G401.6 (cell line): ENCODE results near the gene UAP1L1.
"Not testable (repeated sequence)": the region's sequence is repeated elsewhere in the genome, so short reads cannot be mapped to it uniquely, and the experiment has no call there.

Experiments
- FAIRE-seq: peaks from 2 replicates; lab custom pipeline; 2012; peaks lifted over from hg19 to GRCh38; lab: Jason Lieb, UNC

Gene UAP1L1, protein sequence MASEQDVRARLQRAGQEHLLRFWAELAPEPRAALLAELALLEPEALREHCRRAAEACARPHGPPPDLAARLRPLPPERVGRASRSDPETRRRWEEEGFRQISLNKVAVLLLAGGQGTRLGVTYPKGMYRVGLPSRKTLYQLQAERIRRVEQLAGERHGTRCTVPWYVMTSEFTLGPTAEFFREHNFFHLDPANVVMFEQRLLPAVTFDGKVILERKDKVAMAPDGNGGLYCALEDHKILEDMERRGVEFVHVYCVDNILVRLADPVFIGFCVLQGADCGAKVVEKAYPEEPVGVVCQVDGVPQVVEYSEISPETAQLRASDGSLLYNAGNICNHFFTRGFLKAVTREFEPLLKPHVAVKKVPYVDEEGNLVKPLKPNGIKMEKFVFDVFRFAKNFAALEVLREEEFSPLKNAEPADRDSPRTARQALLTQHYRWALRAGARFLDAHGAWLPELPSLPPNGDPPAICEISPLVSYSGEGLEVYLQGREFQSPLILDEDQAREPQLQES

DNA sequence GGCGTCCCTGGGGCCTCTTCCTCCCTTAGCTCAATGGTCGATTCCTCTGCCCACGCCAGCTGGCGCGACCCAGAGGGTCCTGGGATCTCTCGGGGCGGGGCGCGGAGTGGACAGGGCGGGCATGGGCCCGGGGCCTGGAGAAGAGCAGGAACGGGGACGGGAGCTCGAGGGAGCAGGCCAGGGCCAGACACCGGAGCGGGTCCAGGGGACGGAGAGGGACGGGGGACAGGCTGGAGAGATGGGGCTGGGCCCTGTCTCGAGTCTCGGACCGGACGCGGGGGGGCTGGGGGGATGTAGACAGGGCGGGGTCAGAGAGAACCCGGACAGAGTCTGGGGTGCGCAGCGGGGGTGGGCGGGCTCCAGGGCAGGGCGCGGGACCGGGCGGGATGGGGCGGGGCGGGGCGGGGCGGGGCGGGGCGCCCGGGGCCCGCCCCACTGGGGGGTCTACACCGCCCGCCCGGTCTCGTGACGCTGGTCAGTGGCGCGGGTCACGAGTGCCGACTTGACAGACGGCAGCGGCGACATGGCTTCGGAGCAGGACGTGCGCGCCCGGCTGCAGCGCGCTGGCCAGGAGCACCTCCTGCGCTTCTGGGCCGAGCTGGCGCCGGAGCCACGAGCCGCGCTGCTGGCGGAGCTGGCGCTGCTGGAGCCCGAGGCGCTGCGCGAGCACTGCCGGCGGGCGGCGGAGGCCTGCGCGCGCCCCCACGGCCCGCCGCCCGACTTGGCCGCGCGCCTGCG, at the start of gene UAP1L1:
Gene UAP1L1, plus strand, starts transcription at position 508 of the 738 bp plus-strand sequence. Its CDS starts 16 bp downstream, at position 524.
- no peak for FAIRE-seq

DNA sequence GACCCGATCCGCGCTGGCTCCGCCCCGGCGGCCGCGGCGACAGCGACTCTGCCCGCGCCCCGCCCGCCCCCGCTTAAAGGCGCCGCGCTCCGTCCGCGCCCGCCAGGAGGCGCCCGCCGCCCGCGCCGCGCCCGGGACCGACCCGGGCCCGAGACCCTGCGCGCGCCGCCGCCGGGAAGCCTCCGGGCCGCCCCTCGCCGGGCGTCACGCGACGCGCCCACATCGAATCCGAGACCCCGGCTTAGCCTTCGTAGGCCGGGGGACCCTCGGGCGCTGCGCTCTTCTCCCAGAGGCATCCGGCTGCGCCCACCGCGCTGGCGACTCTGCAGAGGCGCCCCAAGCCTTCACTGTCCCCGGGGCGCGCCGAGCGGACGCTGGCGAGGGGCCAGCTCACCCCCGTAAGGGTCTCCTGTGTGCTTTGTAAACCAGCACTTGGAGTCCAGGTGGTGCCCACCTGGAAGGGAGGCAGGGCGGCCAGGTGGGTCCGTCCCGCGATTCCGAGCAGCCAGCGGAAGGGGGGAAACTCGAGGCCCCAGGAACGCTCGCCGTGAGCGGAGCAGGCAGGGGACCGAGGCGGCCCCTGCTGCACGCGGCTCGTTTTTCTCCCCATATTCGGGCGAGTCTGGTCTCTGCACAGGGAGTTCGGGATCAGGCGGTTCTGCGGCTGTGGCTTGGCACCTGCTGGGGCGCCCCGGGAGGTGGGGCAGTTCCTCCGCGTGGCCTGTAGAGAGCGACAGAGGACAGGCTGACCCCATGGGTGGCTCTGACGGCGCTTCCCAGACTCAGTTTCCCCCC, 48.9 kb upstream of the UAP1L1 start:
- FAIRE-seq, result no peak

DNA sequence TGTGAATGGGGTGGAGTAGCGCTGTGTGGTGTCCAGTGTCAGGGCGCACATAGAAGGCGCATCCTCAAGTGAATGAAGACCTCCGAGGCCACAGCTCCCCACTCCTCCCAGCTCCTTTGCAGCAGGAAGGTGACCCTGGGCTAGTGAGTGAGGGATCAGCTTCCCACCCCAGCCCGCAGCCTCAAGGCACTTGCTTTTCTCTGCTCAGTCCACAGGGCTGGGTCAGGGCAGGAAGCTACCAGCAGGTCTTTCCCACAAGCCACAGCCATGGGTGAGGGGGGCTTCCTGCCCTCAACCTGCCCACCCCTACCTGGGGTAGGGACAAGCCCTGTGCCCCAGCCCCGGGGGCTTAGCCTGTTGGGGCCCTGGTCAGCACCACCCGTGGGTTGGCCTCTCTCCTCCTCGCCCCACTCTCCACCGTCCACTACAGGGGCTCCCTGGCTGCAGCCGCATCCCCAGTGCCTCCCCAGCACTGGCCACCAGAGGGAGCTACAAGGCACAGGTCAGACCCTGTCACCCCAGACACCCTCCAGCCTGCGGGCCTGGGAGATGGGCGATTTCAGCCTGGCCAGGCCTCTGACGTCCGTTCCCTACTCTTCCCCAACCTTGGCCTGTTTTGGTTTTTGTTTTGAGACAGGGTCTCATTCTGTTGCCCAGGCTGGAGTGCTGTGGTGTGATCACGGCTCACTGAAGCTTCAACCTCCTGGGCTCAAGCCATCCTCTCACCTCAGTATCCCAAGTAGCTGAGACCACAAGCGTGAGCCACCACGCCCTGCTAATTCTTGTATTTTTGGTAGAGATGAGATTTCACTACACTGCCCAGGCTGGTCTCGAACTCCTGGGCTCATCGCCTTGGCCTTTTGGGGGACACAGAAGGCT, 48.0 kb upstream of the UAP1L1 start:
- FAIRE-seq, result peak; percentile 42

DNA sequence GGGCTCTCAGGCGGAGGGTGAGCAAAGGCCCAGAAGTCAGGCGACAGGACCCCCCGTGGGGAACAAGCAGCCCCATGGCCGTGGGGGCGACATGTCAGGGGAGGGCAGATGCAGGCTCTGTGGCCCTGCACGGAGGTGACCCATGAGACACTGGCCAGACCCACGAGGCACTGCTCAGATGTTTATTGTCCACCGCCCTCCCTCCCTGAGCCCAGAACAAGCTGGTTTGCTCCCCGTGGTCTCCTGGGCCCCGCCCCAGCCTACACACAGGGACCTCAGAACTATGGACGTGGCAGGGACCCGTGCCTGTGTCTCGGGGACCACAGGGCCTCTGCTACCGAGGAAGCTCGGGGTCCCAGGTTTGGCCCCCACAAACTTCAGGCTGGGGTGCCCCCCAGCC, 47.3 kb upstream of the UAP1L1 start:
- FAIRE-seq, result no peak

DNA sequence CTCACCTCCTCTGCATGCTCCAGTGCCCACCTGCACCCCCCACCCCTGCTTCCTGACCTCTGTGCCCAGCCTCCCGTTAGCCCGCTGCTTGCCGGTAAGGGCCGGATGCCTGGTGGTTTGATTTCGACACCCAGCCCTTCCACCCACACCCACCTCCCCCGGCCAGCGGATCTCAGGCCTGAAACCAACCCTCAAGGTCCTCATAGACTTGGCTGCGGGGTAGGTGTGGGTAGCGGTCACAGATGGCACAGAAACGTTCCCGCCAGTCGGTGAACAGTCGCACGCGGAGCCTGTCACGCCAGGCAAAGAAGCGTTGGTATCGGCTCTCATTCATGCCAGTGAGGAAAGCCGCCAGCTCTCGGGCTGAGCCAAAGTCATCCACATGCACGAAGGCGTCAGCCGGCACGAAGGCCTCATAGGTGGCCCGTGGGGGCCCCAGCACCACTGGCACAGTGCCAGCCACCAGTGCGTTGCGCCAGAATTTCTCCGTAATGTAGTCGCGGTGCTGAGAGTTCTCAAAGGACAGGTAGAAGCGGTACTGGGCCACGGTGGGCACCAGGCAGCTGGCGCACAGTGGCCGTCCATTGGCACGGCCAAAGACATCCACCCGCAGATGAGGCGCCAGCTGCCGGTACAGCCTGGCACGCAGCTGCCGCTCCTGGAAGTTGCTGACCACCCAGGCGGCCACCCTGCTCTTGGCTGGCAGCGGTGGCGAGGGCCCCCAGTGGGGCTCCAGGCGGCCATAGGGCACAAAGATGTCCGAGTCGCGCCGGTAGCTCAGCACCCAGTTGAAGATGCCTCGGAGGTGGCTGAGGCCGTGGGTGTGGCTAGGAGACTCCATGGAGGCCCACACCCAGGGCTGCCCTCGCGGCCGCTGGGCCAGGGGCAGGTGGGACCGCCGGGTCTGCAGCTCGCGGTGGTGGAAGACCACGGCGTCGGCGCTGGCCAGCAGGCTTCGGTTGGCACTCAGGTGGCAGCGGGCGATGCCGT, 46.5 kb upstream of the UAP1L1 start:
- no peak for FAIRE-seq

DNA sequence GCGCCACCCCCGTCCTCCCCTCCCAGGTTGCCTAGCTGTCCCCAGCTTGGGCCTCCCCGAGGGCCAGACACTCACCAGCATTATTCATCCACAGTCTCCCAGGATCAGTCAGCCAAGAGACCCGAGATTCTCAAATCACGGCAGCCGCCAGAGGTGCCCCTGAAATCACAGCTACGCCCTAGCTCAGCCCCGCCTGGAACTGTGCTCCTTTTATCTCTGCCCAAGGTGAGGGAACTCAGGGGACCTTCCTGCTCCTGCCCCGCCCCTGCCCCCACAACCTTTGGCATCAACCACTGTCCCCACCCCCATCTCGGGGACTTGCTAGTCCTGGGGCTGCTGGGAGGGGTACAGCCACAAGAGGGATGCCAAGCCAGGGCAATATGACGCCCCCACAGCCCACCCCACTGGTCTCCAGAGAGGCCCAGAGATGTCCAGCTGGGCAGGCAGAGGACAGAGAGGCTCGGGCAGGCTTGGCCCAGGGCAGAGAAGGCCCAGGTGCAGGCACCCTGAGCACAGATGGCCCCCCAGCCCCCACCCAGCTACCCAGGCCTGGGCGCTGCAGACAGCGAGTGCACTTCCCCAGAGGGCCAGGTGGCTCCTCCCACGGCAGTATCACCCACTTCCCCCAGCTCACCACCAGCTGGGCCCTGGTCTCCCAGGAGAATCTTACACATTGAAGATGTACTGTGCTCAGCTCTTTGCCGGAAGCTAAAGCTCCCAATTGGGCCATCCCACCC, 45.2 kb upstream of the UAP1L1 start, which contains the start of gene FUT7:
Gene FUT7, minus strand, starts transcription at position 185 of the 737 bp plus-strand sequence. Its CDS starts 97 bp downstream, at position 88.
- FAIRE-seq, result no peak

DNA sequence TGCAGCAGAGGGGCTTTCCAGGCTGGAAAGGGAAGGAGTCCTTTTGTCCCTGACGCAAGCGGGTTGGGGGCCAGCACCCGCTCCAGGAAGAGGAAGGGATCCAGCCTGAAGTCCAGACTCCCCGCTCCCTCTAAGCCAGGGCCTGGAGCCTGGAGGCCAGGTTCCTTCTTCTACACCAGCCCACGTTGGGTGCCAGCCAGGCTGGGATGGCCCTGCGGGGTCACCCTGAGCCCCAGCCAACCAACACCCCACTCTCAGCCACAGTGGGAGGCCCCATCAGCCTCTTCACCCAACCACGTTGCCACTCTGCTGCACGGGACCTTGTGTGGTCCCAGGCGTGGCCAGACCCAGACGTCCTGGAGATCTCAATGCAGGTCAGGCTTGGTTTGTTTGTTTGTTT, 44.5 kb upstream of the UAP1L1 start:
- no peak for FAIRE-seq

DNA sequence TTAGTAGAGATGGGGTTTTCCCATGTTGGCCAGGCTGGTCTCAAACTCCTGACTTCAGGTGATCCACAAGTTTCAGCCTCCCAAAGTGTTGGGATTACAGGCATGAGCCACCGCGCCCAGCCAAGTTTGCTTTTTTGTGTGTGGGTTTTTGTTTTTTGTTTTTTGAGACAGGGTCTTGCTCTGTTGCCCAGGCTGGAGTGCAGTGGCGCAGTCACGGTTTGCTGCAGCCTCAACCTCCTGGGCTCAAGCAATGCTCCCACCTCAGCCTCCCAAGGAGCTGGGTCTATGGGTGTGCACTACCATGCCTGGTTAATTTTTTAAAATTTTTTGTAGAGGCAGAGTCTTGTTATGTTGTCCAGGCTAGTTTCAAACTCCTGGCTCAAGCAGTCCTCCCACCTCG, 43.8 kb upstream of the UAP1L1 start:
- FAIRE-seq, result not testable (repeated sequence)

DNA sequence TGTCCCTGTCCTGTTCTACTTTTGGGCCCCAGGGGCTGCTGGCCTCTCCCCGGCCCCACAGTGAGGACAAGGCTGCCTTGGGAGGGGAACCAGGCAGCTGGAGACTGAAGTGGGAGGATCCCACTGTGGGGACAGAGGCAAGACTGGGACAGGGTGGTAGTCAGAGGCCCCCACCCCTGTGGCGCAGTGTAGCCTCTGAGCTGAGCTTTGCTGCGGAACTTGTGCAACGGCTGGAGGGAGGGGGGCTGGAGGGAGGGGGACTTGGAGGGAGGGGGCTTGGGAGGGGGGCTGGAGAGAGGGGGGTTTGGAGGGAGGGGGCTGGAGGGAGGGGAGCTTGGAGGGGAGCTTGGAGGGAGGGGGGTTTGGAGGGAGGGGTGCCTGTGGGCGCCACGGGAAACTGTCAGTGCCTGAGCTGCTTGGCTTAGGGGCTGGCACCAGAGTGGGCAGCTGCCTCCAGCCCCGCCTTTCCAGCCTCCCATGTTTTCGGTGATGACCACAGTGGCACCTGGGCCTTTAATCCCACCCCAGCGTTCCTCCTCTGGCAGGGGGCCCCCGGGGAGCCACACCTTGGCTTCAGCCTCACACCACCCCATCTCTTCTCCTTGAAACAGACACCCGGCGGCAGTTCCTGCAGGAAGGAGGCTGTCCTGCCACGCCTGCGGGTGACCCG, 43.1 kb upstream of the UAP1L1 start:
- no peak for FAIRE-seq

DNA sequence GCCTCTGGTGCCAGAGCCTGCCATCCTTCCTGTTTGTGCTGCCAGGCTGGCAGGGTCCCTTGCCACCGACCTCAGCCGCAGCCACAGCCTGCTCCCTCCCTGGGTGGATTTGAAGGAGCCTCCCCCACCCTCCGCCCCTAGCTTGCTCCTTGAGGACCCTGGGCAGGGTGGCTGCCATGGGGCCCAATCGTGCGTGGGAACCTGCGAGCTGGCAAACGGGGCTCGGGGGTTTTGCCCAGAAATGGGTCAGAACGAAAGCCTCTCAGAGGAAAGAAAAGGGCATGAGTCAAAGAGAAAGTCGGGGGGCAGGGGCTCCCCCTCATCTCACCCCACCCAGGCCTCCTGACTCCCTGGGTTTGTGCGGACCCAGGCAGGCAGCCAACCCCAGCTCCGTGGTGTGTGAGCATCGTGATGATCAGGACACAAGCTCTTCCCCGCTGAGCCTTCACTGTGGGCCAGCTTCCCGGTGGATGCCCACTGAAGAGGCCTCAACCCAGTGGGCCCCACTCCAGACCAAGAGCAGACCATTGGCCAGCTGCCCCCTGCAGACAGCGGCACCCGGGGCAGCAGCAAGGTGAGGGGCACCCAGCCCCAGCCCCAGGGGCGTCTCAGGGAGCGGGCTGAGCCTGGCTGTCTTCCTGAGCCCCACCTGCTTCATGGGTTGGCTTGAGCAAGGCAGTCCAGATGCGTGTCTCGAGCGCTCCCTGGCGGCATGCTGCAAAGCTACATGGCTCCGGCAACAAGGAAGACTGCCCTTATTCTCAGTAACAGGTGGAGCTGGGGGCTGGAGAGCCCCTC, 42.4 kb upstream of the UAP1L1 start:
- FAIRE-seq, result no peak

DNA sequence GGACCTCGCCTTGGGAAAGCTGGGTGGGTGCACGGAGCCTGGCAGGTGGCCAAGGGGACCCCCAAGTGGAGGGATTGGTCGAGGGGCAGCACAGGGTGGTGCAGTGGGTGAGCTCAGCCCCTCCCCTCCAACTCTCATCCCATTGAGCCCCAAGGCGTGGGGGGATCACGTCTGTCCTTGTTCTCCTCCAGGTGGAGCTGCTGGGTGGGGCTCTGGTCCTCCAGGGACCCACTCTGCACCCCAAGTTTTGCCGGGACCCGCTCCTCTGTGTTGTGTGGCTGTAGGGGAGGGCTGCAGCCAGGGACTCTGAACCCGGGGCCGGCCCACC, 41.8 kb upstream of the UAP1L1 start:
- no peak for FAIRE-seq

DNA sequence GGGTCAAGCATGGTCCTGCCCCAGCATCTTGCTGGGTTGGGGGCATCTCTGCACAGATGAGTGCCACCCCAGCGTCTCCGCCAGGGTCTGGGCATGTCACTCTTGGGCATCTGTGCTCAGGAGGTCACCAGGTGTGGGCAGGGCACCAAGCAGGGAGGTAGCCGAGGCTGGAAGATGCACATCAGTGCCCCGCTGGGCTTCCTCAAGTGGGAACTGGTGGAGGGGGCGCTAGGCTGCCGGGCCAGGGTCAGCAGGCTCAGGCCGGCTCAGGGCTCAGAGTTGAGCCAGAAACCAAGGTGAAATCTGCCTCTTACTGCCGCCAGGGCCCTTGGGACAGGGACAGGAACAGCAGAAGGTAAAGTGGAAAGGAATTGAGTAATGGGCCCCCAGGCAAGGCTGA, 41.4 kb upstream of the UAP1L1 start:
- no peak for FAIRE-seq

DNA sequence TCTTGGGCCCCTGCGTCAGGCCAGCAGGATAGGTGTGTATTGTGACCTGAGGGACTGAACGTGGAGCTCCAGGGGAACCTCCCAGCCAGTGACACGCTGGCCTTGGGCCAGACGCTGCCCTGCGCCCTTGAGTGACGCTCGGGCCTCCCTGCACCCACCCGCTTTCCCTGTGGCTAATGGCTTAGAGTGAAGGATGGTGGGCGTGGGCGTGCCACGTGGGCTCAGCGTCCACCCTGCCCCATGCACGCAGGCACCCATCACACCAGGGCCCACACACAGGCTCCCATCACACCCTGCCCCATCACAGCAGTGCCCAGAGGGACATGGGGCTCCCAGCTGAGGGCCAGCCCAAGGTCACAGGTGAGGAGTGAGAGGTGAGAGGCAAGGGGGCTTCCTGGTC, 40.3 kb upstream of the UAP1L1 start:
- no peak for FAIRE-seq

DNA sequence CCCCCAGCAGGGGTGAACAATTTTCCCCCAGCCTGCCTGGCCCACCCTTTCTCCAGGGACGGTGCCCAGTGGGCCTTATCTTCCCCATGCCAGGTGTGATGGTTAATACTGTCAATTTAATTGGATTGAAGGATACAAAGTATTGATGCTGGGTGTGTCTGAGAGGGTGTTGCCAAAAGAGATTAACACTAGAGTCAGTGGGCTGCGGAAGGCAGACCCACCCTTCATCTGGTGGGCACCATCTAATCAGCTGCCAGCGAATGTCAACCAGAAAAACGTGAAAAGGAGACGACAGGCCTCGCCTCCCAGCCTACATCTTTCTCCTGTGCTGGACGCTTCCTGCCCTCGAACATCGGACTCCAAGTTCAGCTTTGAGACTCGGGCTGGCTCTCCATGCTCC, 39.8 kb upstream of the UAP1L1 start:
- FAIRE-seq, result no peak

DNA sequence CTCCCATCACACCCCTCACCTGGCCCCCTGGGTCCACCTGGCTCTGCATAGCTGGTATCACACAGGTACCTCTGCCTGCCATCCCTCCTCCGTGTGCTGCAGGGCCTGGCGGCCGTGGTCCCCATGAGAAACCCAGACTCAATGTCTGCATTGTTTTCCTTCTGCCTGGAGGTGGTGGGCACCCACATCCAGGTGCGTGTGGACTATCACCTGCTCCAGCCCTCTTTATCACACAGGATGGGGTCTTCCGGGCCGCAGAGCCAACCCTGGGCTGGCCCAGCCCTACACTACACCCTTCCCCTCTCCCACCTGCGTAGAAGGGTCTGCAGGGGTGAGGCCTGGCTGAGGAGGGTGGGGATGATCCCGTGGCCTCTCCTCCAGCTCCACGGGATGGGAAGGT, 38.4 kb upstream of the UAP1L1 start:
- FAIRE-seq, result no peak

DNA sequence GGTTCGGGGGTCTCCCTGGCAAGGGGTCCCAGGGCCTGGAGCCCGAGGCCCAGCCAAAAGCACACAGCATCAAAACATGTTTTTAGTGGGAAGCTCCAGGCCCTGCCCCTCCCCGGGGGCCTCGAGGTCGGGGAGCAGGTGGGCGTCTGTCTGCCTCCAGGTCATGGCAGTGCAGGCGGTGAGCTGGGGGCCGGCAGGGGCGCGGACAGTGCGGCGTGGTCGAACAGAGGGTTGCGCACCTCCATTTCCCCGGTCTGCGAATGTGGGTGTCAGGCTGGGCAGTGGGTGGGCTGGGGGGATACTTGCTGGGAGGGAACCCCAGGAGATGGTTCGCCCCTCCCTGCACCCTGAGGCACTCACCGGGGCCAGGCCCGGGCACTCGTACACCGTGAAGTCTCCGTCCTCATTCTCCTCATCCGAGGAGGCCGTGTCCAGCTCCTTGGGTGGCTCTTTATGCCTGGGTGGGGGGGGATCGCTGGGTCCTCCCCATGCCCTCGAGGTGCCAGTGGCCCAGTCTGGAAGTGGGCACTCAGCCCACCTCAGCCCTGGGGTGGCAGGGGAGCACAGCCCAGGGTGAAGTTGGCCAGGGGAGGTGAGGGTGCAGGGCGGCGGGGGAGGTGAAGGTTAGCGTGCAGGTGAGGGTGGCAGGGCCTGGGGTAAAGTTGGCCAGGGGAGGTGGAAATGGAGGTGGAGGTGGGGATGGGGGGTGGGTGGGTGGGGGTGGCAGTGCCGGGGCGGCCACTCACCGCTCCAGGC, 37.5 kb upstream of the UAP1L1 start:
- no peak for FAIRE-seq

DNA sequence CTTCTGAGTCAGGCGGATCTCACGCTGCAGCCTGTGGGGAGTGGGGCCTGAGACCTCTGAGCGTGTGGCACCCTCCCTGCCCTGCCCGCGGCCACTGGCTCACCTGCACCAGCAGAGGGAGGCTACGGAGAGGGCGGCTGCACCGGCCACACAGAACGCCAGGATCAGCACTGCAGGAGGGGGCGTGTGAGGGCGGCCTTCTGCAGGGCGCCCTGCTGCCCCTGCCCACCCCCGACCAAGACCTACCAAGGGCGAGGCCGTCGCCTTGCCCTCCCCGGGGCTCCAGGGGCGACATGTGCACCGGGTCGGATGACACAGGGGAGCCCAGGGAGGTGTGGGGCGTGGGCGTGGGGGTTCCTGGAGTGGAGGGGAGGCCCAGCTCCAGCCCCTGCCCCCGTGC, 36.7 kb upstream of the UAP1L1 start:
- no peak for FAIRE-seq

DNA sequence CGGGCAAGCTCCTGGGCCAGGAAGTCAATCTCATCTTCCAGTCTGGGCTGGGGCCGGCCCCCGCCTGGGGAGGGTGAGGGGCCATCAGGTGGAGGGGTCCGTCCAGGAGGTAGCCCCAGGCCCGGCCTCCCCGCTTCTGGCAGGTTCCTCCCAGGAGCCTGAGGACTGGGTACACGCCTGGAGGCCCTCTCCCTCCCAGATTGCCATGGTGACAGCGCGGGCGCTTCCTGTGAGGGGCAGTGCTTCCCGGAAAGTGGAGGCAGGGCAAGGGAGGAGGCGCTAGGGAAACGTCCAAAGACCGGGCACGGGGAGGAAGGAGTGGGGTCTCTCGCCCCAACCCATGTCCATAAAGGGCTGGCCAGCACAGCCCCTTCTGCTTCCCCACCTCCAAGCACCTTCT, 36.2 kb upstream of the UAP1L1 start:
- no peak for FAIRE-seq
